ENCODE results near the gene GLOD5. TPM values are rescaled to one million over a fixed set of nuclear protein-coding genes. Genes with fewer than 3 reads are reported as not detected.

The GLOD5 gene
- total RNA-seq, 3 donors from 2014 or later: 0.66 TPM; not detected in 2

- no peak overlapping the region for H3K4me3 ChIP-seq
- no peaks in the 10 kb centered on the region for H3K36me3 ChIP-seq
- intact Hi-C loops (cut with DNase I; ENCODE audit: low total_unique reads): no loop called here
- H3K27ac ChIP-seq: no peak overlapping the region
- DNase-seq (ENCODE audit: low spot score in 2 of 2): no peak
- H3K27me3 ChIP-seq: peaks cover 0 to 12% of the 10 kb centered on the region in 2 donors
- H3K4me1 ChIP-seq: no peaks in the 10 kb centered on the region
- TF ChIP-seq CTCF (IDR thresholded peaks at IDR 0.05): no peak
- TF ChIP-seq POLR2AphosphoS5 (IDR thresholded peaks at IDR 0.05): no peak
- TF ChIP-seq POLR2A (IDR thresholded peaks at IDR 0.05): no peak
- H3K9me3 ChIP-seq: no peaks in the 10 kb centered on the region
Observed at GRCh38 chrX:48741834-48742233, 19.7 kb upstream of the GLOD5 start.

GRCh38 chrX:48745222-48745621 lies 16.3 kb upstream of the GLOD5 start:
- Histone ChIP-seq H3K4me1 (no peaks in the 10 kb centered on the region), H3K4me3 (no peak overlapping the region), H3K27ac (no peak overlapping the region), H3K36me3 (no peaks in the 10 kb centered on the region), H3K9me3 (no peaks in the 10 kb centered on the region), H3K27me3 (peaks cover 0 to 21% of the 10 kb centered on the region in 2 donors)
- no peak for DNase-seq (ENCODE audit: low spot score in 2 of 2)
- intact Hi-C loops (cut with DNase I; ENCODE audit: low total_unique reads): no loop called here
- TF ChIP-seq CTCF (IDR thresholded peaks at IDR 0.05) (no peak), POLR2AphosphoS5 (IDR thresholded peaks at IDR 0.05) (no peak), POLR2A (IDR thresholded peaks at IDR 0.05) (no peak)

- H3K9me3 ChIP-seq: no peaks in the 10 kb centered on the region
- no peaks in the 10 kb centered on the region for H3K36me3 ChIP-seq
- no peak for DNase-seq (ENCODE audit: low spot score in 2 of 2)
- H3K4me1 ChIP-seq: no peaks in the 10 kb centered on the region
- no peak overlapping the region for H3K27ac ChIP-seq
- TF ChIP-seq POLR2AphosphoS5 (IDR thresholded peaks at IDR 0.05) (no peak), POLR2A (IDR thresholded peaks at IDR 0.05) (no peak), CTCF (IDR thresholded peaks at IDR 0.05) (no peak)
- intact Hi-C loops (cut with DNase I; ENCODE audit: low total_unique reads): no loop called here
- H3K4me3 ChIP-seq: no peak overlapping the region
- H3K27me3 ChIP-seq: peaks cover 0 to 21% of the 10 kb centered on the region in 2 donors
Observed at GRCh38 chrX:48747415-48748016, 14.0 kb upstream of the GLOD5 start.

GRCh38 chrX:48749182-48749581 lies 12.4 kb upstream of the GLOD5 start:
- no peak for DNase-seq (ENCODE audit: low spot score in 2 of 2)
- H3K27ac ChIP-seq: no peak overlapping the region
- H3K27me3 ChIP-seq: peaks cover 0 to 34% of the 10 kb centered on the region in 2 donors
- H3K4me3 ChIP-seq: no peak overlapping the region
- H3K9me3 ChIP-seq: no peaks in the 10 kb centered on the region
- no peak for TF ChIP-seq CTCF (IDR thresholded peaks at IDR 0.05)
- TF ChIP-seq POLR2A (IDR thresholded peaks at IDR 0.05): no peak
- TF ChIP-seq POLR2AphosphoS5 (IDR thresholded peaks at IDR 0.05): no peak
- H3K4me1 ChIP-seq: no peaks in the 10 kb centered on the region
- no peaks in the 10 kb centered on the region for H3K36me3 ChIP-seq
- intact Hi-C loops (cut with DNase I; ENCODE audit: low total_unique reads): no loop called here

GRCh38 chrX:48751343-48751742 lies 10.2 kb upstream of the GLOD5 start:
- no peak overlapping the region for H3K27ac ChIP-seq
- intact Hi-C loops (cut with DNase I; ENCODE audit: low total_unique reads): no loop called here
- peaks cover 0 to 42% of the 10 kb centered on the region in 2 donors for H3K27me3 ChIP-seq
- no peak for DNase-seq (ENCODE audit: low spot score in 2 of 2)
- H3K36me3 ChIP-seq: no peaks in the 10 kb centered on the region
- TF ChIP-seq POLR2AphosphoS5 (IDR thresholded peaks at IDR 0.05): no peak
- no peak for TF ChIP-seq POLR2A (IDR thresholded peaks at IDR 0.05)
- TF ChIP-seq CTCF (IDR thresholded peaks at IDR 0.05): no peak
- H3K9me3 ChIP-seq: no peaks in the 10 kb centered on the region
- no peaks in the 10 kb centered on the region for H3K4me1 ChIP-seq
- no peak overlapping the region for H3K4me3 ChIP-seq
